Brain microvascular endothelial cell (primary cell): ENCODE measurements around the gene NSD2.

Experiments
- DNase-seq: peaks from one replicate; pipeline ENCODE4 v3.0.0-alpha.2; 2020
- H3K27ac ChIP-seq: fragments of 250-450 bp; sonication (Bioruptor Pico); 2 replicates; pipeline ENCODE4 v1.5.1; 2020; ENCODE audit warnings: mild to moderate bottlenecking, moderate library complexity
- H3K27me3 ChIP-seq: fragments of 250-450 bp; sonication (Bioruptor Pico); replicated peaks from 2 replicates; pipeline ENCODE4 v1.5.1; 2020; ENCODE audit warnings: mild to moderate bottlenecking
- H3K36me3 ChIP-seq: fragments of 250-450 bp; sonication (Bioruptor Pico); replicated peaks from 2 replicates; pipeline ENCODE4 v1.5.1; 2020; ENCODE audit warnings: mild to moderate bottlenecking
- H3K4me3 ChIP-seq: 2 replicates; pipeline ENCODE4 v1.5.1; 2011; ENCODE audit warnings: low read depth, mild to moderate bottlenecking, control low read depth, low read length, moderate library complexity
- in situ Hi-C: cut with HindIII; loops from 2 replicates; pipeline ENCODE4 v1.10.0; 2017; ENCODE audit warnings: low sequenced_read_pairs, low pct_ligation_motif_present
- TF ChIP-seq, protein P1 (sequence below): IDR thresholded peaks from 2 replicates; pipeline ENCODE4 v1.5.1; 2011; ENCODE audit warnings: low read depth, mild to moderate bottlenecking, moderate library complexity, low read length, control low read depth, inconsistent platforms; ENCODE audit errors: missing control alignments

NSD2 gene

DNA sequence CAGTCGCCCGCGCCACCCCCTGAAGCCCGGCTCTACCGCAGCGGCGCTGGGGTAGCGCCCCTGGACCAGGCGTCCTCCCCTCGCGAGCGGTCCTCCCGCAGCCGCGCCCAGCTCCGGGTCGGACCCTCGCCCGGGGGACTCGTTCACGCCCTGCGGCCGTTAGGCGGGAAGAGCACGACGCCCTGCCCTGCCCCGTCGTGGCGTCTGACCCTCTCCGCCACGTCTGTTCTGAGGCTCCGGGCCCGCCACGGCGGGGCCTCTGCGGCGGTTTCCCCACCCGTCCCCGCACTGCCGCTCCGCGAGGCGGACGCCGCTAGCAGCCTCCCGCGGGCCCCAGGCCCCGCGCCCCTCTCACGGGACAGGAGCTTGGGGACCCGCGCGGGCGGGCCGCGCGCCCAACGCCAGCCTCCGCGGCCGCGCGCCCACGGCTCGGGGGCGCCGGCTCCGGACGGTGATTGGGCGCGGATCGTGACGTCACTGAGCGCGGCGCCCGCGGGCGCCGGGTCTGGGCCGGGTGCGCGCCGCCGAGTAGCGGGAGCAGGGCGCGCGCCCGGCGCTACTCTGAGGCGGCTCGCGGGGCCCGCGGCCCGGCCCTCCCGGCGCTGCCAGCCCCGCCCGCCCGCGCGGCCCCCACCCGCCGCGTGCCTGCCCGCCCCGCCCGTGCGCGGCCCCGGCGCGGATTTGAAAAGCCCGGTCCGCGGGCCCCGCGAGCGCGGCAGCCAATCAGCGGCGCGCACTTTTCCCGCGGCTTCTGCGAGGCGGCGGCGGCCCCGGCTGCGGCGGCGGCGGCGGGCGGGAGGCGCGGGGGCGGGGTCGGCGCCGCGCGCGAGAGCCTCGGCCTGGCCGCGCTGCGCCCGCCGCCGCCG, at the start of gene NSD2:
Gene NSD2, plus strand, starts transcription at position 816 of the 866 bp plus-strand sequence. CDS start 29,262 bp downstream, outside the sequence.
- Histone ChIP-seq H3K27ac (peak within 1 kb of the TSS; percentile 79), H3K36me3 (no peaks in the 10 kb centered on the region), H3K4me3 (peak within 1 kb of the TSS; percentile 70), H3K27me3 (no peaks in the 10 kb centered on the region)
- DNase-seq, result peak; percentile 75
- in situ Hi-C loops, result no loop called here
- TF ChIP-seq, protein P1, sequence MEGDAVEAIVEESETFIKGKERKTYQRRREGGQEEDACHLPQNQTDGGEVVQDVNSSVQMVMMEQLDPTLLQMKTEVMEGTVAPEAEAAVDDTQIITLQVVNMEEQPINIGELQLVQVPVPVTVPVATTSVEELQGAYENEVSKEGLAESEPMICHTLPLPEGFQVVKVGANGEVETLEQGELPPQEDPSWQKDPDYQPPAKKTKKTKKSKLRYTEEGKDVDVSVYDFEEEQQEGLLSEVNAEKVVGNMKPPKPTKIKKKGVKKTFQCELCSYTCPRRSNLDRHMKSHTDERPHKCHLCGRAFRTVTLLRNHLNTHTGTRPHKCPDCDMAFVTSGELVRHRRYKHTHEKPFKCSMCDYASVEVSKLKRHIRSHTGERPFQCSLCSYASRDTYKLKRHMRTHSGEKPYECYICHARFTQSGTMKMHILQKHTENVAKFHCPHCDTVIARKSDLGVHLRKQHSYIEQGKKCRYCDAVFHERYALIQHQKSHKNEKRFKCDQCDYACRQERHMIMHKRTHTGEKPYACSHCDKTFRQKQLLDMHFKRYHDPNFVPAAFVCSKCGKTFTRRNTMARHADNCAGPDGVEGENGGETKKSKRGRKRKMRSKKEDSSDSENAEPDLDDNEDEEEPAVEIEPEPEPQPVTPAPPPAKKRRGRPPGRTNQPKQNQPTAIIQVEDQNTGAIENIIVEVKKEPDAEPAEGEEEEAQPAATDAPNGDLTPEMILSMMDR, result no peak

DNA sequence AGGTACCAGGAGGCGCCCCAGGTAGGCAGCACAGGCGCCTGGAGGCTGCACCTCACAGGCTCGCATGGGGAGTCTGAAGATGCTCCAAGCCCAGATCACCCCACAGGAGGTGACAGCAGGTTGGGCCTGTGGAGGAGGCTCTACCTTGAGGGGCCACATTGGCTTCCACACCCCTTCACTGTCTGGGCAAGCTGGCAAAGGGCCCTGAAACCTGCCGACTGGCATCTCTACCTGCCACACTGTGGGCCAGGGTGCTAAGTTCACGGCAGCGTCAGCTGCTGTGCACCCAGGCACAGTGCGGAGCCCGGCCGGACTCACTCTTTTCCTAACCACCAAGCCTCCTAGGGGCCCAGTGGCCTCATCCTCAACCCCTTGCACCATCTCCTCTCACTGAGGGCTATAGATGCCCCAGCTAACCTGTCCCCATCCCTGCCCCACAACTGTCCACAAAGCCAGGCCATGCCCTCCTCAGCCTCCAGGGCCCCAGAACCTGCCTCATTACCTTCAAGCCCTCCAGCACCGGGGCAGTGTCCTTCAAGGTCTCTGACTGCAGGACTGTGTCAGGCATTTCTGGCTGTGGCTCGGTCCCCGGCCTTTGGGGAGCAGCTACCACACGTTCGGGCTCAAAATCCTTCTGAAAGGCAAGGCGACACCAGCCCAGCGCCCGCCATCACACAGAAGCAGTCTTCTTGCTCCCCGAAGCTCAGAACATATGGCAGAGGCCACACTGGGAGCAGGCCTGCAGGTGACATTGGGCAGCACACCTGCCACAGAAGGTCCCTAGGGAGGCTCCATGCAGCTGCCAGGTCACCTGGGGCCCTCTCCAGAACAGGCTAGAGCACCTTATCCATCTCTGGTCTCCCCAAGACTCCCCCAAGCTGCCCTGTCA, 49.3 kb upstream of the NSD2 start:
- TF ChIP-seq, protein P1, result no peak
- H3K4me3 ChIP-seq, result no peak overlapping the region
- no peaks in the 10 kb centered on the region for H3K27me3 ChIP-seq
- DNase-seq, result no peak
- in situ Hi-C loops, result no loop called here
- peaks cover 87% of the 10 kb centered on the region for H3K36me3 ChIP-seq
- H3K27ac ChIP-seq, result no peak overlapping the region

DNA sequence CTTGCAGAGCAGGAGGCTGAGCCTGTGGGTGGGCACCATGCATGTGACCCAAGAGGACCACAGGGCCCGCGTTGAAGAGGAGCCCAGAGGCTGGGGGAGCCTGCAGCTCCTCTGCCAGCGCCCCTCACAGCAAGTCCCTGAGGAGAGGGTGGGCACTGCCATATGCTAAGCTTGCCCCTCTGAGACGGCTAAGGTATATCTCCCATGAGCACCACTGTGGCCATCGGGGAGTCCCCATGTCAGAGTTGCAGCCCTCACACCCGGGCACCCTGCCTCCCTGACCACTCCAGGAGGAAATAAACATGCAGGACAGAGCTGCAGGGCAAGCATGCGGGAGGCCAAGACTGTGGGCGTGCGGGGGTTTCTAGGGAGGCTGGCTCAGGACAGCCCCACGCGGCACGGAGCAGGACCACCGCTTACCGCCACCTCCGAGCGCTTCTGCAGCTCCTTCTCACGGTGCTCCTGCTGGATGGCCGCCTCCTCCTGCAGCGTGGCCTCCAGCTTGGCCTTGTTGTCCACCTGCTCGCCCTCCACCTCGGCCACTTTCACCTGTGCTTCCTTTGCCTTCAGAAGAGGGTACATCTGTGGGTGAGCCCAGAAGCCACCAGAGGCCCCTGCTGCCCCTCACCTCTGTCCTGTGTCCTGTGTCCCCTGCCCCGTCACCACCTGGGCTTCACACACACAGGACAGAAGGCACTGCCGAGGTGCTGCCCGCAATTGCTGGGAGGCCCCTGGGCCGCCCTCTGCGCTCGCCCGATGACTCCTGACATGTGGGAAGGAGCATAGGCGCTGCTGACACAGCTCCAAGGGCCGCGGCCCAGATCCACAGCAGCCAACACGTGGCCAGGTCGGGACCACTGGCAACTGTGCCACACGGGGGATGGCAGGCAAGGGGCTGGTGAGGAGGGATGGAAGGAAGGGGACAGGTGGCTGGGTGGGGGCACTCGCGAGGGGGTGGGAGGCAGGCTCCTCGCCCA, 48.3 kb upstream of the NSD2 start:
- DNase-seq, result no peak
- Histone ChIP-seq H3K27me3 (no peaks in the 10 kb centered on the region), H3K27ac (no peak overlapping the region), H3K36me3 (peaks cover 82% of the 10 kb centered on the region), H3K4me3 (no peak overlapping the region)
- TF ChIP-seq, protein P1, result no peak
- in situ Hi-C loops, result no loop called here

DNA sequence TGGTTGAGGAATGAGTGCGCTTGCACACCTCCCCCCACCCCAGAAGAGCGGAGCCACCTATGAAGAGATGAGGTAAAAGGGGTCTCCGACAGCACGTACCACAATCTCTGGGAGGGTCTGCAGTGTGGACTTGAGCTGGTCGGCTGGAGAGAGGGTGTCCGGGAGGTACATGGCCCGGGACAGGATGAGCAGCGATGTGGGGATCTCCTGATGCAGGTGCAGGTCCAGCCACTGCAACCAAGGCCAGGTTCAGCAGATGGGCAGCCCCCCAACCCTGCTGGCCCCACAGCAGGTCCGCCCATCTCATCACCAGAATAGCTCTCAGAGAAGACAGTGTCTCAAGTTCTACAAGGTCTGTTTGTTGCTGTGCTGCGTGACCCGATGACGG, 47.7 kb upstream of the NSD2 start:
- Histone ChIP-seq H3K4me3 (no peak overlapping the region), H3K27ac (no peak overlapping the region), H3K36me3 (peaks cover 76% of the 10 kb centered on the region), H3K27me3 (no peaks in the 10 kb centered on the region)
- in situ Hi-C loops, result no loop called here
- TF ChIP-seq, protein P1, result no peak
- no peak for DNase-seq

DNA sequence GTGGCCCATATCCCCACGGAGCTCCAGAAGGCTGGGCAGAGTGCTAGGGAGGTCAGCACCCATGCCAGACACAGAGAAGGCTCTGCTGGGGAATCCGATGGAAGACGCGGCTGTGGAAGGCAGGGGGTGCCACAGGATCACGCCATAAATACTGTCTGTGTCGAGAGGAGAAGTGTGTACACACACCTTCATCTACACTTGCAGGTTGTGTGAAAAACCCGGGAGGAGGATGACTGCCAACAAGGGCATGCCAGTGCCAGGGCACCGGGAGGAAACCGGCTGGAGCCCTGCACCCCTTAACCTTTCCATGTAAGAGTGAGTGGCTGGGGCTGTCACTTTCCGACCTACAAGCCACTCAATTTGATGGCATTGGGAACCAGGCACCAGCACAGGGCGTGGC, 46.4 kb upstream of the NSD2 start:
- TF ChIP-seq, protein P1, result no peak
- Histone ChIP-seq H3K27ac (no peak overlapping the region), H3K4me3 (no peak overlapping the region), H3K27me3 (no peaks in the 10 kb centered on the region), H3K36me3 (peaks cover 64% of the 10 kb centered on the region)
- in situ Hi-C loops, result no loop called here
- DNase-seq, result no peak
